ENCODE data around the gene HOXB7.

HOXB7 gene

GRCh38 chr17:48623583-48623982, 12.8 kb upstream of the HOXB7 start:
- no peak for DNase-seq (ENCODE audit: low read depth, low spot score)

GRCh38 chr17:48622857-48623256, 12.0 kb upstream of the HOXB7 start:
- DNase-seq (ENCODE audit: low read depth, low spot score) = no peak

- DNase-seq (ENCODE audit: low read depth, low spot score) = no peak
Measured at GRCh38 chr17:48621410-48622392, 10.9 kb upstream of the HOXB7 start.

- DNase-seq (ENCODE audit: low read depth, low spot score) = no peak
Measured at GRCh38 chr17:48620461-48621139, 9.8 kb upstream of the HOXB7 start.

DNA sequence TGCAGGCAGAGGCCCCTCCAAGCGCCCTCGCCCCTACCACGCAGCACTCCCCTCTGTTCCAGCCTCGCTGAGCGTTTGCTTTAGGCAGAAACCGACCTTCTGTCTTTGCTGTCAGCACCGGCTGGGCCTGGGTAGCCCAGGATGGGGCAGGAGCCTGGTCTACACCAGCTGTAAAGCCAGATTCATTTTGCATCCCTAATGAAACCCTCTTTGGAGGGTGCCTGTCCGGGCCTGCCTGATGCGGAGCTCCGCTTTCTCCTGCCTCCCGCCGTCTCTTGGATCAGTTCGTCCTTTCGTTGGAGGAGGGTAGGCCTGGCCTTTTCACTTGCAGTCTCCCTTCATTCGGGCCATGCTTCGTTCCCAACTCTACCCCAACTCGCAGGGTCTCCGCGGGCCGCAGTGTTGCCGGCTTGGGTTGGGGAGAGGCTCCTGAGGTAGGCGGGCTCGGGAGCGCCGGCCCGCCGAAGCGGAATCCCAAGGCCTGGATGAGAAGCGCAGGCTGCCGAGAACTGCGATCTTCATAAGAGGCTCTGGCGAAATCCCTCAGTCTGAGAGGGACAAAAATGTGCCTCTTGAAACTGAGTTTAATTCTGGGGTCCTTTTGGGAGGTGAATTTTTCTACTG, 9.1 kb upstream of the HOXB7 start:
- DNase-seq (ENCODE audit: low read depth, low spot score) = no peak

- DNase-seq (ENCODE audit: low read depth, low spot score) = peak; percentile 26
Measured at GRCh38 chr17:48618256-48618896, 7.6 kb upstream of the HOXB7 start.

DNA sequence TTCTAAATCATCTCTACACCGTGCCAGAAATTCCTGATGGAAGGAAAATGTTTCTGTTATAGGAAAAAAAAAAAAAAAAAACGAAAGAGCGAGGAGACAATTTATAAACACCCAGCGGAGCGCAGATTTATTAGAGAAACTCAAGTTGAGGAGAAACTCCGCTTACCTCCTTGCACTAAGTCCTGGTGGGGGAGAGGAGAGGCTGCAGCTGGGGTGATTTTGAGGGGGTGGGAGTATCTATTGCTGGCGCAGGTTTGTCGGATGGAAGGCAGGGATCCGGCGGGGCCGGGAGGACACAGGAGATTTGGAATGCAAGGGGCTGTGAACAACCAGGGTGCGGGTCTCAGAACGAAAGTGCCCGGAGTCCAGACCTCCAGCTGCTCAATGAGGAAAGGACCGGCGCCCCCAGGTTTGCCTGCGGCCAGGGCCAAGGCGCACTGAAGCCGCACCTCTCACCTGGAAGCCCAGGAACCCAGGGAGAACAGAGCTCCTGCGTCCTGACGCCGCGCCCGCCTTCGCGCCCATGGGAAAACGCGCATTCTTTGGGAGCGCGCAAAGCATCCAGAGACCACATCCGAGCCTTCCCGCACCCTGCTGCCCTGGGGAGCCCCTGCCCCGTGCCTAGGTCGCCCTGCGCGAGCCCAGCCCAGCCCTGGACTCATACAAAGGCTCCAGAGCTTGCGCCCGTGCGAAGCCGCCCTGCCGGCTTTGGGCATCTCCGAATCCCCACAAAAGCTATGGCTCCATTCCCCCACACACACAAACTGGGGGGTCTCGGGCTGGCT, 6.8 kb upstream of the HOXB7 start:
- DNase-seq (ENCODE audit: low read depth, low spot score) = no peak

GRCh38 chr17:48616717-48617470, 6.1 kb upstream of the HOXB7 start:
- DNase-seq (ENCODE audit: low read depth, low spot score) = no peak

- DNase-seq (ENCODE audit: low read depth, low spot score) = no peak
Measured at GRCh38 chr17:48615963-48616716, 5.3 kb upstream of the HOXB7 start.

- no peak for DNase-seq (ENCODE audit: low read depth, low spot score)
Measured at GRCh38 chr17:48615047-48615962, 4.5 kb upstream of the HOXB7 start, which contains the start of gene HOXB8. Gene HOXB8, minus strand, starts transcription at chr17:48615292. Its CDS starts 588 bp downstream, at chr17:48614704.

DNA sequence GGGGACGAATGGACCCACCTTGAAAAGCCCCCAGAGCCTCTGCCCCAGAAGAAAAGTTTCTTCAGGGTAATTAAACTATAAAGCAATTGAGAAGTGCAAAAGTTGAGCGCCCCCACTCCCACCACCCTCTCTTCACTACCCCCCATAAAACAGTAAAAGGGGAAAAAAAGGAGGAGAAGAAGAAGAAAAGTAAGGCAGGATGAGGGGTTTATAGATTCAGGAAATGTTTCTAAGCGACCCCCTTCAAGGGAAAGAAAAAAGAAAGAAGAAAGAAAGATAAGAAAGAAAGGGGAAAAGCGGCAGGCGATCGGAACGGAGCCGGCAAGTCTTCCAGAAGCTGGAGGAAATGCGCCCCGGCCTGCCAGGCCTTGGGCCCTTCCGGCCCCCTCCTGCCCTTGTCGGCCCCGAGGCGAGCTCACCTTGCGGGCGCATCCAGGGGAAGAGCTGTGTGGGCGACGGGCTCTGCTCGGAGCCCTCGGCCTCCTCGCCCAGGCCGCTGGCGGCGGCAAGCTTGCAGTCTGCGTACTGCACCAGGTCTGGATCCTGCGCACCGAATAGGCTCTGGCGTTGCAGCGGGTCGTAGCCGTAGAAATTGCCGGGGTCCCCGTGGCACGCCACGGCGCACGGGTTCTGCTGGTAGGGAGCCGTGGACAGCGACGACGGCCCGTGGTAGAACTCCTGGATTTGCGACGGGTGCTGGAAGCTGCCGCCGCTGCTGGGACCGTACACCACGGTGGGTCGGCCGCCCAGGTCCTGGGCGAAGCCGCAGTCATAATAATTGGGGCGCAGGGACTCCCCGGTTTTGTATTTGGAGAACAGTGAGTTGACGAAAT, 3.3 kb upstream of the HOXB7 start:
- DNase-seq (ENCODE audit: low read depth, low spot score) = no peak

- DNase-seq (ENCODE audit: low read depth, low spot score) = no peak
Measured at GRCh38 chr17:48612854-48613691, 2.3 kb upstream of the HOXB7 start.

- DNase-seq (ENCODE audit: low read depth, low spot score) = no peak
Measured at GRCh38 chr17:48612456-48612853, 1.6 kb upstream of the HOXB7 start.

DNA sequence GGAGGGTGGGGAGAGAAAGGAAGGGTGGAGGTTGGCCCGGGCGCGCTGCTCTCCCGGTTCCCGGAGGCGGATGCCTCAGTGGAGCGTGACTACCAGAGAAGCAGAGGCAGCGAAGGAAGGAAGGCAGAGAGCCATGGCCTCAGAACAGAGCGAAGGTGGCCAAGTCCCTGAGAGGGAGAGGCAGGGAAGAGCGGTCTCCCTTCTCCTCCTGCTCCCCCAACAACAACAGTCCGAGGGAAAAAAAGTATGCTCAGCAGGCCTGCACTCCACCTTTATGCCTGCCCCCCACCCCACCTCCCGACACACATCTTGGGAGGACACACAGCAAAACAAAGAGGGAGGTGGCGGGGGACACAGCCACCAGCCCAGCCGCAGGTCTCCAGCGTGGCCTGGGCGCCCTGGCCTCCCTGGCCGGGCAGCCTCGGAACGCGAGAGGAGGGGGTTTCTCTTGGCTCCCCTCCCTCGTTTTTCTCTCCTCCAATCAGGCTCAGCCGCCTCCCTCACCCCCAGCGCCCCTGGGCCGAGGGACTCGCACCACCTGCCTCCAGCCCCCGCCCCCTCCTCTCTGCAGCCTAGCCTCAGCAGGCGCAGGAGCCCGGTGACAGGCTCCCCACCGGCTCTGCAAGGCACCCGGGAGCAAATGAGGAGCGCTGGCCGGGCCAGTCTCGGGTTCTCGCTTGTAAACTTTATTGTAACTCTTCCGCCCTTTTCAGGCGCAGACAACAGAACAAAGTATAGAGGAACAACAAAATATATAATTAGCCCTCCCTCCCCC, 1.1 kb upstream of the HOXB7 start:
- DNase-seq (ENCODE audit: low read depth, low spot score) = no peak

- DNase-seq (ENCODE audit: low read depth, low spot score) = no peak
Measured at GRCh38 chr17:48611213-48611612, 396 bp upstream of the HOXB7 start.

- DNase-seq (ENCODE audit: low read depth, low spot score) = no peak
Measured at GRCh38 chr17:48609759-48610281, 997 bp downstream of the HOXB7 start.

All from brain pericyte (primary cell).